Thyroid gland (tissue), 4 donors: ENCODE measurements around the gene NAIF1. TPM values are rescaled to one million over a fixed set of nuclear protein-coding genes. Genes with fewer than 3 reads are reported as not detected.

Source experiments
- DNase-seq, 2 donors: peaks; one replicate each; pipeline ENCODE4 v3.0.0-alpha.2; 2019
- H3K27ac ChIP-seq, 3 donors: fragments of 200-600 bp; sonication (generic); 1 replicate in 2 of 3; 2 replicates in 1 of 3; pipeline ENCODE4 v1.5.1; 2016 to 2019; ENCODE audit warnings: mild to moderate bottlenecking in 1 of 3, moderate library complexity in 1 of 3
- H3K27me3 ChIP-seq: fragments of 200-600 bp; sonication (generic); one replicate; pipeline ENCODE4 v1.5.1; 2019
- H3K36me3 ChIP-seq, 2 donors: fragments of 200-600 bp; sonication (generic); one replicate each; pipeline ENCODE4 v1.5.1; 2016 to 2019
- H3K4me1 ChIP-seq, 2 donors: fragments of 200-600 bp; sonication (generic); one replicate each; pipeline ENCODE4 v1.5.1; 2017 to 2019
- H3K4me3 ChIP-seq, 3 donors: fragments of 200-600 bp; sonication (generic); replicated peaks in 1 of 3; 1 replicate in 2 of 3; 2 replicates in 1 of 3; pipeline ENCODE4 v1.5.1; 2016; ENCODE audit warnings: mild to moderate bottlenecking in 1 of 3
- H3K9me3 ChIP-seq: fragments of 200-600 bp; sonication (generic); one replicate; pipeline ENCODE4 v1.5.1; 2017
- CTCF ChIP-seq, 6 experiments: fragments of 200-600 bp in 3 of 6; fragments of 450-650 bp in 3 of 6; sonication (generic) in 3 of 6; IDR thresholded peaks; one replicate each; pipeline ENCODE4 v1.5.1; 2016 to 2019; ENCODE audit warnings: antibody characterized with exemption in 6 of 6, mild to moderate bottlenecking in 2 of 6, inconsistent platforms in 1 of 6, moderate library complexity in 1 of 6
- POLR2A ChIP-seq, 2 donors: fragments of 450-650 bp; IDR thresholded peaks; one replicate each; pipeline ENCODE4 v1.6.1; 2017; ENCODE audit warnings: antibody characterized with exemption in 2 of 2, mild to moderate bottlenecking in 2 of 2, moderate library complexity in 1 of 2
- WGBS, 2 donors: methylation state at CpG; one replicate each; pipeline ENCODE4 v1.1.5; 2017; 5-methylcytosine and 5-hydroxymethylcytosine counted together
- intact Hi-C: fragments of 100-400 bp; cut with DNase I; formaldehyde crosslinking; loops from one replicate; pipeline ENCODE4 v1.15.1; 2023
- total RNA-seq, 4 donors: library from RNA; depleted of rRNA; stranded (reverse); fragments of >200 nt; gene quantifications; one replicate each; pipeline ENCODE4 v1.2.3, GENCODE V29; 2016

Gene NAIF1
- total RNA-seq, 4 donors from 2014 or later = 5.3 to 17.2 (median 9.4) TPM

GRCh38 chr9:128062279-128062678, 4.8 kb downstream of the NAIF1 start:
- 64 to 71% methylated on average over 6 of the region's 6 CpGs for WGBS, 2 donors
- no peak for TF ChIP-seq POLR2A (IDR thresholded peaks at IDR 0.05)
- no peak for TF ChIP-seq CTCF (IDR thresholded peaks at IDR 0.05)
- intact Hi-C loops = no loop called here

GRCh38 chr9:128061275-128061960, 5.7 kb downstream of the NAIF1 start:
- Histone ChIP-seq H3K4me1 (peaks cover 31 to 53% of the 10 kb centered on the region in 2 donors), H3K9me3 (no peaks in the 10 kb centered on the region), H3K27ac (peak overlapping the region in 2 of 3 donors; percentile 5 to 77), H3K27me3 (no peaks in the 10 kb centered on the region), H3K36me3 (no peaks in the 10 kb centered on the region), H3K4me3 (no peak overlapping the region)
- TF ChIP-seq CTCF (IDR thresholded peaks at IDR 0.05) (no peak), POLR2A (IDR thresholded peaks at IDR 0.05) (no peak)
- DNase-seq = no peak
- 70 to 72% methylated on average over 13 of the region's 13 CpGs for WGBS, 2 donors
- intact Hi-C loops = no loop called here

More at GRCh38 chr9:128062279-128062678, 4.8 kb downstream of the NAIF1 start:
- H3K4me3 ChIP-seq = no peak overlapping the region
- no peaks in the 10 kb centered on the region for H3K36me3 ChIP-seq
- no peaks in the 10 kb centered on the region for H3K27me3 ChIP-seq
- no peak overlapping the region for H3K27ac ChIP-seq
- H3K4me1 ChIP-seq = peaks cover 29 to 51% of the 10 kb centered on the region in 2 donors
- DNase-seq = no peak
- no peaks in the 10 kb centered on the region for H3K9me3 ChIP-seq

- intact Hi-C loops = no loop called here
- Histone ChIP-seq H3K4me1 (peaks cover 35 to 56% of the 10 kb centered on the region in 2 donors), H3K9me3 (no peaks in the 10 kb centered on the region), H3K36me3 (no peaks in the 10 kb centered on the region), H3K4me3 (no peak overlapping the region), H3K27me3 (no peaks in the 10 kb centered on the region), H3K27ac (peak overlapping the region; percentile 60 to 77 (median 74))
- TF ChIP-seq CTCF (IDR thresholded peaks at IDR 0.05) = no peak
- no peak for TF ChIP-seq POLR2A (IDR thresholded peaks at IDR 0.05)
- 49 to 51% methylated on average over 6 of the region's 6 CpGs for WGBS, 2 donors
- peak; percentile 74 to 76 for DNase-seq
Observed at GRCh38 chr9:128059365-128059983, 7.6 kb downstream of the NAIF1 start.

- intact Hi-C loops = no loop called here
- WGBS, 2 donors = 77 to 85% methylated on average over 8 of the region's 8 CpGs
- Histone ChIP-seq H3K4me1 (peaks cover 39 to 64% of the 10 kb centered on the region in 2 donors), H3K27me3 (no peaks in the 10 kb centered on the region), H3K27ac (peak overlapping the region; percentile 67 to 98 (median 95)), H3K36me3 (no peaks in the 10 kb centered on the region), H3K4me3 (no peak overlapping the region), H3K9me3 (no peaks in the 10 kb centered on the region)
- no peak for DNase-seq
- TF ChIP-seq CTCF (IDR thresholded peaks at IDR 0.05) = no peak
Observed at GRCh38 chr9:128057724-128058409, 9.3 kb downstream of the NAIF1 start.
